GM23248 (cell line): ENCODE measurements around the gene TP53TG3.
"Not testable (repeated sequence)": the region's sequence is repeated elsewhere in the genome, so short reads cannot be mapped to it uniquely, and the experiment has no call there.

Experiments
- EZH2 ChIP-seq: fragments of 200-600 bp; sonication (generic); IDR thresholded peaks from 2 replicates; pipeline ENCODE4 v1.6.1; 2018; ENCODE audit warnings: antibody characterized with exemption, mild to moderate bottlenecking; ENCODE audit not compliant: insufficient read depth, poor library complexity, severe bottlenecking
- EZH2phosphoT487 ChIP-seq: fragments of 200-600 bp; sonication (generic); IDR thresholded peaks from 2 replicates; pipeline ENCODE4 v1.6.1; 2018; ENCODE audit warnings: antibody characterized with exemption, moderate library complexity, mild to moderate bottlenecking, low read depth; ENCODE audit not compliant: insufficient read depth

GRCh38 chr16:32650876-32651275 is 25.1 kb downstream of the TP53TG3 start:
- TF ChIP-seq EZH2, EZH2phosphoT487: not testable (repeated sequence)
